ENCODE data around the gene RAD51B.

RAD51B gene

DNA sequence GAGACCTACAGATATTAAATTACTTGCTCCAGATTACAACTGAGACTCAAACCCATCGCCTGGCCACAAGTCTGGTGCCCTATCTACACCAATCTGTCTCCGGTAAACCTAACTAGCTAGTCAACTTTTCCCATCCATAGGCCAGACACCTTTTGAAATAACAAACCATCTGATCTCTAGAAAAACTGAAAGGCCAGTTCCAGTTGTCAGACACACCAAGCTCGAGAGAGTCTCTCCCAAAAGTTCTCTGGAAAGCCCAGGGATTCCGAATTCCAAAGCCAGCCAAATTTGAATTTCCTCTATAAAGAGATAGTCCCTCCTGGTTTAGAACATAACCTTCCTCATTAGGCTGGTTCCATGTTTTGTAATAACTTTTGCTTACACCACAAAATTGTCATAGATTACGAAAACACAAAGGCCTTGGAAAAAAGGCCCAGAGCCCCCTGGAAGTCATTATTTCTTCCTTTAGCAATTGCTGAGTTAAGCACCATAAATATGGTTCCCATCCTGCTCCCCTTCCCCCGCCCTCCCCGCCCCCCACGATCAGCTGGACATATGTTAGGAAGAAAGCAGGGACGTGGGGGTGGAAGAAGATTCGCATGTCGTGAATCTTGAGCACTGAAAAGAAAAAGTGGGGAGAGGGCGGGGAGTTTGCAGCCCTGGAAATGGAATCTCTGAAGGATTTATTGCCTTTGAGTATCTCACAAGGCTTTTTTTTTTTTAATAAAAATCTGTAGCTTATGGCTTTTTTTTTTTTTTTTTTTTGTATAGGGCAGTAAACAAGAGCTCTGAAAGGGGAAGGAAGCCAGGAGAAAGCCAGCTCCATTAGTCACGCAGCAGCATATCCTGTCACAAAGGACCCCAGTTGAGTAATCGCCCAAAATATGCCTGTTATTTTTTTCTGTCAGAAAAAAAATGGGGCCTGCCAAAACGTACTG, 862.9 kb downstream of the RAD51B start:
- TF ChIP-seq JUND (IDR thresholded peaks at IDR 0.05; ENCODE audit: low read depth) = no peak
- no peak for DNase-seq (ENCODE audit: low read depth in 1 of 2, low spot score in 1 of 2)
- in situ Hi-C loops (cut with HindIII; ENCODE audit: low pct_unique_long_range_greater_than_20kb, low sequenced_read_pairs) = no loop called here

DNA sequence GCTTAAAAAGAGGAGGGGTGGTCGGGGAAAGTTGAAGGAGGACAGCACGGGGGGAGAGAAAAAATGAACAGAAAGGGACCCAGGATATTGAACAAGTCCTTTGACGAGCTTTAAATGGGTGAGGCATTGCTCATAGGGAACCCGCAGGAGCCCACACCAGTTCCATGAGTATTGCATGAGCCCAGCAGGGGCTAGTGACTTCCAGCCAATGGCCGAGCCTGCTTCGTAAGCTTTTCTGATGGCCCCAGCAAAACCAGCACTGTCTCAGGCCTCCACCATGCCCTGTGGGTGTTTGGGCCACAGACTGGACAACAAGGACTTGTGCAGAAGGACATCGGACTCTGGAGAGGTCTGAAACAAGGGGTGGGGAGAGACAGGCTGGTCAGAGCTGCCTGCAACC, 863.7 kb downstream of the RAD51B start:
- no peak for TF ChIP-seq JUND (IDR thresholded peaks at IDR 0.05; ENCODE audit: low read depth)
- DNase-seq (ENCODE audit: low read depth in 1 of 2, low spot score in 1 of 2) = no peak
- in situ Hi-C loops (cut with HindIII; ENCODE audit: low pct_unique_long_range_greater_than_20kb, low sequenced_read_pairs) = no loop called here

DNA sequence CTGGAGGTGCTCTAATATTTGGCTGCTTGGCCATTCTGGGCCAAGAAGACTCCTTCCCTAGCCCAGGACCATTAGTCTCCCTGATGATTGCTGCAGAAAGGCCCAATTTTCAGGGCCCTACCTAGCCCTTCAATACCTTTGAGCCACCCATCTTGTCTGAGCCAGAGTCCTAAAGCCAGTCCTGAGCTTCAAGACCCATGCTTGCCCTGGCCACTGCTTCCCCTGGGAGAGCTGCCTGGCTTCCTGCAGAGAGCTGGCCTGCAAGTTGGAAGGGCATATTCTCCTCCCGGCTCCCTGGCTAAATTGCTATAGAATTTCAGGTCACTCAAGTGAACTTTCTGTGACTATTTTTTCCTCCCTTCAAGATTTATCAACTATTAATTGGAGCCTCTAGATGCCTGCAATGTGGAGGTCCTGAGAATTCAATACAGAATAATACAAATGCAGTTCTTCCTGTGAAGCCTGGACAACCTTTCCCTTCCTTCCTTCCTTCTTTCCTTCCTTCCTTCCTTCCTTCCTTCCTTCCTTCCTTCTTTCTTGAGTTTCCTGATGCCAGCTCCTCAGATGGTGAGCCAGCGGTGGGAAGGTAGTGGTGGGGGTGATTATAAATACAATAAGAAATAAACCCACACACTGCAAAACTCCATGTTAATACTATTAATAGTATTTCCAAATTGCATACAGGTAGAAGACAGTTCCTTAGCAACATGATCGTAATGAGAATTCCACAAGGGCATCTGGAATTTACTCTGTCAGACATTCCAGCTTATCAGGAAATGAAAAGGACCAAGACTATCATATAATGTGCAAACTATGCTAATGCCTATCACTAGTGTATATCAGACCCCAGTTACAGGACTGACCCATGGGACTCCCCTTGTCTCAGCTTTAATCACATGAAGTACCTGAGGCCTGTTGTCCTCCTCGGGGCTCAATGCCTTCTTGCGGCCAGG, 865.2 kb downstream of the RAD51B start:
- no peak for DNase-seq (ENCODE audit: low read depth in 1 of 2, low spot score in 1 of 2)
- in situ Hi-C loops (cut with HindIII; ENCODE audit: low pct_unique_long_range_greater_than_20kb, low sequenced_read_pairs) = no loop called here
- no peak for TF ChIP-seq JUND (IDR thresholded peaks at IDR 0.05; ENCODE audit: low read depth)

DNA sequence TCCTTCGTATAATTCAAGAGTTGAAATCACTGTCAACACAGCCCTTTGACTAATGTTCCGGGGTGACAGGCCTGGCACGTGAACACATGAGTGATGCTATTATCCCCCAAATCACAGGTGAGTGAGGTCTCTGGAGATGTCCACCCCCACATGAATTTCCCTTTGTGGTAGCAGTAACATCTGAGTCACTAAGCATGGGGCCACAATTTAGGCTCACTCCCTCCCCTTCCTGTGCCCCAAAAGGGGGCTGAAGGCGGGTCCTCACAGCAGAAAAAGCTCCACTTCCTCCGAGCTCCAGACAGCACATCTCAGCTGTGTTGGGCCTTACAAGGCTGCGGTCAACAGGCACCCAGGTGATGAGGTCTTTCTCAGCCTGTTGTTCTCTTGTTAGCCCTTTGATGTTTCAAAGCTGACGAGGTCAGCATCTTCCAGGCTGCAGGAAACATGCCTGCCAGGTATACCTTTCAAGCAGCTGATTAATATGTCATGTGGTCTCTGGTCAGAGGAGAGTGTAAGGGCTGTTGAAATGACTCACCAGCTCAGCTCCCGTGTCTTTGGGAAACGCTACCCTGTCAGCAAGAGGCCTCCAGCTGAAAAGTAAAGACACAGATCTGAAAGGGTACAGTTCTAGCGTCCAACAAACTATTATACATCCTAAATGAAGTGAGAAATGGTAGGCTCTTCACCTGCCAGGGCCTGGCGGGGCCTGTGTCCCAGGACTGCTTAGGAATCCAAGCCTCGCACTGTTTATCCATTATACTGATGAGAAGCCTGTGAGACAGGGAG, 866.0 kb downstream of the RAD51B start:
- DNase-seq (ENCODE audit: low read depth in 1 of 2, low spot score in 1 of 2) = no peak
- no peak for TF ChIP-seq JUND (IDR thresholded peaks at IDR 0.05; ENCODE audit: low read depth)
- in situ Hi-C loops (cut with HindIII; ENCODE audit: low pct_unique_long_range_greater_than_20kb, low sequenced_read_pairs) = no loop called here

DNA sequence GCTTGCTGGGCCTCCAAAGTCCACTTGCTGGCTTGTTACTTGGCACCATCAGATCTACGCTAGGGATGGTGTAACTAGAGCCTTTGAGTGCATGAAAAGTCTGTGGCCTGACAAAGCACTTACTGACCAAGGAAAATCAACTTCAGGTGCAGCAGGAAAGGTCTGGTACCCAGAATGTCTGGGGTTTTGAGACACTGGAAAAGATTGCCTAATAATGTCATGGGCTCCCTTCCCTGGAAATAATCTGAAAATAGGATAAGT, 866.6 kb downstream of the RAD51B start:
- no peak for TF ChIP-seq JUND (IDR thresholded peaks at IDR 0.05; ENCODE audit: low read depth)
- in situ Hi-C loops (cut with HindIII; ENCODE audit: low pct_unique_long_range_greater_than_20kb, low sequenced_read_pairs) = no loop called here
- no peak for DNase-seq (ENCODE audit: low read depth in 1 of 2, low spot score in 1 of 2)

DNA sequence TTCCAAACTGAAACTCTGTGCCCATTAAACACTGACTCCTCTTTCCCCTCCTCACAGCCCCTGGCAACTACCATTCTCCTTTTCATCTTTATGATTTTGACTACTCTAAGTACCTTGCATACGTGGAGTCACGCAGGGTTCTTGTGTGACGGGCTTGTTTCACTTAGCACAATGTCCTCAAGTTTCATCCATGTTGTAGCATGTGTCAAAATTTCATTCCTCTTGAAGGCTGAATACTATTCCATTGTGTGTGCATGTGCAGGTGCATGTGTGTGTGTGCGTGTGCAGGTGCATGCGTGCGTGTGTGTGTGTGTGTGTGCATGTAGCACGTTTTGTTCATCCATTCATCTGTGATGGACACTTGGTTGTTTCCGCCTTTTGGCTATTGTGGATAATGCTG, 867.1 kb downstream of the RAD51B start:
- no peak for DNase-seq (ENCODE audit: low read depth in 1 of 2, low spot score in 1 of 2)
- no peak for TF ChIP-seq JUND (IDR thresholded peaks at IDR 0.05; ENCODE audit: low read depth)
- in situ Hi-C loops (cut with HindIII; ENCODE audit: low pct_unique_long_range_greater_than_20kb, low sequenced_read_pairs) = no loop called here

DNA sequence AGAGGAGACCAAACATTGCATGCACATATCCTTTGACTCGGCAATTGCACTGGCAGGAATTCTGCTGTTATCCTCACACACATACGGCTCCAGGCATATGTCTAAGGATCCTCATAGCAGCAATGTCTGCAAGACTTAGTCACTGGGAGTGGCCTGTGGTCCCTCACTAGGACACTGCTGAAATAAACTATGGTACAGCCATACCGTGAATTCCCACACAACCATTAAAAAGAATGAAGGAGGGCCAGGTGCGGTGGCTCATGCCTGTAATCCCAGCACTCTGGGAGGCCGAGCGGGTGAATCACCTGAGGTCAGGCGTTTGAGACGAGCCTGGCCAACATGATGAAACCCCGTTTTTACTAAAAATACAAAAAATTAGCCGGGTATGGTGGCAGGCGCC, 868.2 kb downstream of the RAD51B start:
- DNase-seq (ENCODE audit: low read depth in 1 of 2, low spot score in 1 of 2) = peak in 1 of 2 experiments; percentile 27
- in situ Hi-C loops (cut with HindIII; ENCODE audit: low pct_unique_long_range_greater_than_20kb, low sequenced_read_pairs) = no loop called here
- no peak for TF ChIP-seq JUND (IDR thresholded peaks at IDR 0.05; ENCODE audit: low read depth)

DNA sequence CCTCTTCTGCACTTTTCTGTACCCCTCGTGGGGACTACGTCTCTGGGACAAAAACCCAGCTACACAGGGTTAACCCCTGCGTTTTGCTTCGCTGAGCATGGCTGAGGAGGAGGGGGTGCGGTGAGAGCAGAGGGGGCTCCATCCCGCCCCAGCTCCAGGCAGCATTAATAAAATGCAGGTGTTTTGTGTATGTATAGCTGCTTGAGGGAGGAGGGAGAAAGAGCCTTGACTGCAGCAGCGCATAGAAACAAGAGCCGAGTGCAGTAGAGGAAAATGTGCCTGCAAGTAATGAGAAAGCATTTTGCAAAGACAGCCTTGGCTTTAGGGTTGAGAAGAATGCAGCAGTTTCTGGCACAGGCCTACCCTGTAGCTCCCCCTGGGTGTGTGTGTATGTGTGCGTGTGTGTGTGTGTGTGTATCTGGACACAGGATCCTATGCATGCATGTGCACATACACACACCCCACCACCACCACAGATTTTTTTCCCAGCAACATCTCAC, 869.3 kb downstream of the RAD51B start:
- in situ Hi-C loops (cut with HindIII; ENCODE audit: low pct_unique_long_range_greater_than_20kb, low sequenced_read_pairs) = no loop called here
- DNase-seq (ENCODE audit: low read depth in 1 of 2, low spot score in 1 of 2) = peak in 1 of 2 experiments; percentile 57
- no peak for TF ChIP-seq JUND (IDR thresholded peaks at IDR 0.05; ENCODE audit: low read depth)

DNA sequence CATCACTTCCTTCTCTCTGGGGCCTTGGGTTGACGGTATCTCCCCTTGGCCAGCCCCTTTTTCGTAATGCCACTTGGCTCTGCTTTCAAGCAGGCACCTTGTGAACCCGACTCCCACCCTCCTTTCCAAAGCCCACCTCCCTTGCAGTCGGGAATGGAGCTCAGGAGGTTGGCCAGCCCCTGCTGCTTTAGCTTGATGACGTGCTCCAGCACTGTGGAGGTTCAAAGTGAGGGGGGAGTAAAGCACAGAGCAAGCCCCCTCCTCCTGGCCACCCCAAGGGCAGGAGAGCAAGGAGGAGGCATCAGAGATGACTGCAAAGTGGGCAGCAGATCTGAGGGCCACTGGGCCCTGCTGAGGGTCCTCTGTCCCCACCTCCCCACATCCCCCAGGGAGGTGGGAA, 869.9 kb downstream of the RAD51B start:
- TF ChIP-seq JUND (IDR thresholded peaks at IDR 0.05; ENCODE audit: low read depth) = no peak
- no peak for DNase-seq (ENCODE audit: low read depth in 1 of 2, low spot score in 1 of 2)
- in situ Hi-C loops (cut with HindIII; ENCODE audit: low pct_unique_long_range_greater_than_20kb, low sequenced_read_pairs) = no loop called here

DNA sequence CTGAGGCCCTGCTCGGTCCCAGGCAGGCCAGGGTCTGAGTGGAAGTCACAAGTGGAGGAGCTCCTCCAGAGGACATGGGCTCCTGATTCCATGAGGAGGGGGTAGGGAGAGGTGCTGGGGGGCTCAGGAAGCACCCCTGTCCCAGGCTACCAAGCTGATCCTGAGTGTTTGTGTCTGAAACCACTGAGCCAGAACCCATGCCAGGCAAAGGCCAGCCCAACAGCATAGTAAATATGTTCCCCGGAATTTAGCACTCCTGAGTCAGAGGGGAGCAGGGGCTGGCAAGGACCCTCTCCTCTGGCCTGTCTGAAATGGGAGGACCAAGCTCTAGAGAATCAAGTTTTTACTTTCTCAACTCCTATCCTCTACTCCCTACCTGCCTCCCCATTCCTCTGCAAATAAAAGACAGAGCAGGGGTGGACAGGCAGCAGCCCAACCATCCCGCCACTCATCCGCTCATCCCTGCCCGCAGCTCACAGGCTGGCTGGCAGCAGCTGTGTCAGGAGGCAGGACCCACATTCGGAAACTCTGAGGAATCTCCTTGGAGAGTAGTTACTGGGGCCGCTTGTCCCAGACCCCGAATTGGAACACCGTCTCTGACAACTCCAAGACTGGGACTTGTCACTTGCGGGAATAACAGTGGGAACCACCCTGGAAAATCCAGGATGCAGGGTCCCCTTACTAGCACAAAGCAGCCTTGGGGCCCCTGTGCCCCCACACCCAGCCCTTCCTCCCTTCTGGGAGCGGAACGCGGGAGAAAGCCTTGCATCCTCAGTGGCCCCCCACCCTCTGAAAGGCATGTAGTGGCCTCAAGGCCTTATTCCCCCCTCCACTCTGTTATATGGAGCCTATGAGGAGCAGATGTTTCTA, 870.7 kb downstream of the RAD51B start:
- no peak for TF ChIP-seq JUND (IDR thresholded peaks at IDR 0.05; ENCODE audit: low read depth)
- in situ Hi-C loops (cut with HindIII; ENCODE audit: low pct_unique_long_range_greater_than_20kb, low sequenced_read_pairs) = no loop called here
- no peak for DNase-seq (ENCODE audit: low read depth in 1 of 2, low spot score in 1 of 2)

DNA sequence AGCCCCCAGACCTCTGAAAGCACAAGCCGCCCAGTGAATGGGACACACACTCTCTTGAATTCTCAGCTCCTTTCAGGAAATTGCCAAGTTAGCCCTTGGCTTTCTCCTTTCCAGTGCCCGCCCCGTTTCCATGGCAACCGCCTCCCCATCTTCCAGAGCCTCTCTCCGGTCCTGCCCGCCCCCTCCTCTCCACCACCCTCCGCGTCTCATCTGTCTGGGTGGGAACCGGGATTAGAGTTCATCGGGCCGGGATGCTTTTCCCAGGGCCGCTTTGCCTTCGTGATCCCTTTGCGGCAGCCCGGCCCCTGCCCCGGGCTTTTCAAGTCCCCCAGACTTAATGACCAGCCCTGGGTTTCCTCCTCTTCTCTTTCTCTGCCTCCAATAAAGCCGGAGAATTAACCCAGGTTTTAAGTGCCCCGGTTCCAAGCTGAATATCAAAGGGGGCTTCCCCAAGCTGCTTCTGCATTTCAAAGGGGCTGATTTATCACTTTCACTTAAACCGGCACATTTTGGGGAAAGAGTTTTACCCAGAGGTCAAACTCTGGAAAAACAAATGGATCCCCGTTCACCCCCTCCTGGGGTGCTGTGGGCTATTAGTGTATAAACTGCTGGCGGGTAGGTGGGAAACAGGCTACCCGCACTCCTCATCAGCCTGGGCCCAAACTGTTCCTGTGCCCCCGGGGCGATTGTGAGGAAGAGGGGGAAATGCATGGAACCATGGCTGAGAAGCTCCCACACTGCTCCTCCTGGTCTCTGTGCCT, 871.6 kb downstream of the RAD51B start:
- TF ChIP-seq JUND (IDR thresholded peaks at IDR 0.05; ENCODE audit: low read depth) = no peak
- no peak for DNase-seq (ENCODE audit: low read depth in 1 of 2, low spot score in 1 of 2)
- in situ Hi-C loops (cut with HindIII; ENCODE audit: low pct_unique_long_range_greater_than_20kb, low sequenced_read_pairs) = no loop called here

Measured in T47D (cell line).